C4-2B (cell line): ENCODE results near the gene CCDC158.

Source experiments
- CTCF ChIP-seq: fragments of 450-650 bp; conservative IDR thresholded peaks from 2 replicates; pipeline ENCODE4 v1.5.1; 2017; ENCODE audit warnings: mild to moderate bottlenecking
- ZFX ChIP-seq: fragments of 450-650 bp; IDR thresholded peaks from 2 replicates; pipeline ENCODE4 v1.6.1; 2017

- TF ChIP-seq CTCF, result no peak
- no peak for TF ChIP-seq ZFX
Measured at GRCh38 chr4:76445911-76446310, 25.0 kb upstream of the CCDC158 start.
